HCT116 (cell line): ENCODE results near the gene SIPA1L3. TPM values are rescaled to one million over a fixed set of nuclear protein-coding genes. Genes with fewer than 3 reads are reported as not detected.

ENCODE experiments used
- SRF ChIP-seq: IDR thresholded peaks from 2 replicates; pipeline ENCODE4 v1.6.1; 2012; ENCODE audit warnings: low read depth
- total RNA-seq: library from RNA; stranded (reverse); gene quantifications from one replicate; pipeline ENCODE4 v1.2.1, GENCODE V29; 2021; ENCODE audit not compliant: unreplicated experiment
- TF ChIP-seq, protein P1 (sequence below), 3 experiments: fragments of 200-600 bp in 1 of 3; sonication (generic) in 1 of 3; IDR thresholded peaks in 2 of 3; conservative IDR thresholded peaks in 1 of 3; 2 replicates each; pipeline ENCODE4 v1.5.1; 2012 to 2017; ENCODE audit warnings: low read depth in 2 of 3, low read length in 2 of 3, antibody characterized with exemption in 1 of 3, borderline replicate concordance in 1 of 3, control low read depth in 1 of 3, mild to moderate bottlenecking in 1 of 3, mixed read lengths in 1 of 3, mixed run types in 1 of 3, moderate library complexity in 1 of 3; ENCODE audit not compliant: insufficient read depth in 1 of 3
- TF ChIP-seq, protein P2 (sequence below): IDR thresholded peaks from 2 replicates; pipeline ENCODE4 v1.6.1; 2011; ENCODE audit warnings: mild to moderate bottlenecking, low read length, moderate library complexity; ENCODE audit not compliant: insufficient replicate concordance; ENCODE audit errors: extremely low read depth
- TF ChIP-seq, protein P3 (sequence below): IDR thresholded peaks from 2 replicates; pipeline ENCODE4 v1.6.1; 2012; ENCODE audit warnings: low read depth
- TF ChIP-seq, protein P4 (sequence below): IDR thresholded peaks from 2 replicates; pipeline ENCODE4 v1.6.1; 2012

The SIPA1L3 gene
- total RNA-seq, 1 experiment from 2014 or later: 41.8 TPM

DNA sequence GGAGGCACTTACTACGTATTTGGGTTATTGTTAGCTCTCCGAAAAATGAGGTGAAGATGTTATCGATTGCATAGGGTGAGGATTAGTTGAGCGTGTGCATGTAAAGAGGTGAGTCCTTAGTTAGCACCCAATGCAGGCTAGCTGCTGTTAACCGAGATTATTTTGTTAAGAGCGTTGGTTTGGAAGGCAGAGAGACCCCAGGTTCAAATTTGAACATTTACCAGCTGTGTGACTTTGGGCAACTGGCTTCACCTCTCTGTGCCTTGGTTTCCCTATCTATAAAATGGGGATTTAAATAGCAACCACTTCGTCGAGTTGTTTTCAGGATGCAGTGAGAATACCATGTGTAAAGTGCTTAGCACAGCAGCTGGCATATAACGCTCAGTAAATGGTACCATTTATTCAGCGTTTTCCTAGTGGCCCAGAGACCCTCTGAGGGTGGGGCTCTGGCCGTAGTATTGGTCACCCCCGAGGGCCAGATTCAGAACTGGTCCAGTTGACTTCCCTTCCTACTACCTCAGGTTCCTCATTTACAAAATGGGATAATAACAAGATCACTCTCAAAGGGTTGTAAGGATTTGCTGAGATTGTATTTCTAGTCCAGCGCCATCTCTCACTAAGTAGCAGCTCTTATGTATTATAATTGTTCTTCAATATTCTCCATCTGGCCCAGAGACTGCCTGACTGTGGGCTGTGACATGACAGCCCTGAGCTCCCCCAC lies 887 bp downstream of the SIPA1L3 start (continued):
- TF ChIP-seq, protein P1, sequence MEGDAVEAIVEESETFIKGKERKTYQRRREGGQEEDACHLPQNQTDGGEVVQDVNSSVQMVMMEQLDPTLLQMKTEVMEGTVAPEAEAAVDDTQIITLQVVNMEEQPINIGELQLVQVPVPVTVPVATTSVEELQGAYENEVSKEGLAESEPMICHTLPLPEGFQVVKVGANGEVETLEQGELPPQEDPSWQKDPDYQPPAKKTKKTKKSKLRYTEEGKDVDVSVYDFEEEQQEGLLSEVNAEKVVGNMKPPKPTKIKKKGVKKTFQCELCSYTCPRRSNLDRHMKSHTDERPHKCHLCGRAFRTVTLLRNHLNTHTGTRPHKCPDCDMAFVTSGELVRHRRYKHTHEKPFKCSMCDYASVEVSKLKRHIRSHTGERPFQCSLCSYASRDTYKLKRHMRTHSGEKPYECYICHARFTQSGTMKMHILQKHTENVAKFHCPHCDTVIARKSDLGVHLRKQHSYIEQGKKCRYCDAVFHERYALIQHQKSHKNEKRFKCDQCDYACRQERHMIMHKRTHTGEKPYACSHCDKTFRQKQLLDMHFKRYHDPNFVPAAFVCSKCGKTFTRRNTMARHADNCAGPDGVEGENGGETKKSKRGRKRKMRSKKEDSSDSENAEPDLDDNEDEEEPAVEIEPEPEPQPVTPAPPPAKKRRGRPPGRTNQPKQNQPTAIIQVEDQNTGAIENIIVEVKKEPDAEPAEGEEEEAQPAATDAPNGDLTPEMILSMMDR (IDR thresholded peaks at IDR 0.05 in 2 of 3, conservative IDR thresholded peaks at IDR 0.05 in 1 of 3; ENCODE audit: borderline replicate concordance in 1 of 3, insufficient read depth in 1 of 3, low read depth in 2 of 3, low read length in 2 of 3): no peak
- TF ChIP-seq, protein P2, sequence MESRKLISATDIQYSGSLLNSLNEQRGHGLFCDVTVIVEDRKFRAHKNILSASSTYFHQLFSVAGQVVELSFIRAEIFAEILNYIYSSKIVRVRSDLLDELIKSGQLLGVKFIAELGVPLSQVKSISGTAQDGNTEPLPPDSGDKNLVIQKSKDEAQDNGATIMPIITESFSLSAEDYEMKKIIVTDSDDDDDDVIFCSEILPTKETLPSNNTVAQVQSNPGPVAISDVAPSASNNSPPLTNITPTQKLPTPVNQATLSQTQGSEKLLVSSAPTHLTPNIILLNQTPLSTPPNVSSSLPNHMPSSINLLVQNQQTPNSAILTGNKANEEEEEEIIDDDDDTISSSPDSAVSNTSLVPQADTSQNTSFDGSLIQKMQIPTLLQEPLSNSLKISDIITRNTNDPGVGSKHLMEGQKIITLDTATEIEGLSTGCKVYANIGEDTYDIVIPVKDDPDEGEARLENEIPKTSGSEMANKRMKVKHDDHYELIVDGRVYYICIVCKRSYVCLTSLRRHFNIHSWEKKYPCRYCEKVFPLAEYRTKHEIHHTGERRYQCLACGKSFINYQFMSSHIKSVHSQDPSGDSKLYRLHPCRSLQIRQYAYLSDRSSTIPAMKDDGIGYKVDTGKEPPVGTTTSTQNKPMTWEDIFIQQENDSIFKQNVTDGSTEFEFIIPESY: no peak
- TF ChIP-seq SRF: no peak
- TF ChIP-seq, protein P3, sequence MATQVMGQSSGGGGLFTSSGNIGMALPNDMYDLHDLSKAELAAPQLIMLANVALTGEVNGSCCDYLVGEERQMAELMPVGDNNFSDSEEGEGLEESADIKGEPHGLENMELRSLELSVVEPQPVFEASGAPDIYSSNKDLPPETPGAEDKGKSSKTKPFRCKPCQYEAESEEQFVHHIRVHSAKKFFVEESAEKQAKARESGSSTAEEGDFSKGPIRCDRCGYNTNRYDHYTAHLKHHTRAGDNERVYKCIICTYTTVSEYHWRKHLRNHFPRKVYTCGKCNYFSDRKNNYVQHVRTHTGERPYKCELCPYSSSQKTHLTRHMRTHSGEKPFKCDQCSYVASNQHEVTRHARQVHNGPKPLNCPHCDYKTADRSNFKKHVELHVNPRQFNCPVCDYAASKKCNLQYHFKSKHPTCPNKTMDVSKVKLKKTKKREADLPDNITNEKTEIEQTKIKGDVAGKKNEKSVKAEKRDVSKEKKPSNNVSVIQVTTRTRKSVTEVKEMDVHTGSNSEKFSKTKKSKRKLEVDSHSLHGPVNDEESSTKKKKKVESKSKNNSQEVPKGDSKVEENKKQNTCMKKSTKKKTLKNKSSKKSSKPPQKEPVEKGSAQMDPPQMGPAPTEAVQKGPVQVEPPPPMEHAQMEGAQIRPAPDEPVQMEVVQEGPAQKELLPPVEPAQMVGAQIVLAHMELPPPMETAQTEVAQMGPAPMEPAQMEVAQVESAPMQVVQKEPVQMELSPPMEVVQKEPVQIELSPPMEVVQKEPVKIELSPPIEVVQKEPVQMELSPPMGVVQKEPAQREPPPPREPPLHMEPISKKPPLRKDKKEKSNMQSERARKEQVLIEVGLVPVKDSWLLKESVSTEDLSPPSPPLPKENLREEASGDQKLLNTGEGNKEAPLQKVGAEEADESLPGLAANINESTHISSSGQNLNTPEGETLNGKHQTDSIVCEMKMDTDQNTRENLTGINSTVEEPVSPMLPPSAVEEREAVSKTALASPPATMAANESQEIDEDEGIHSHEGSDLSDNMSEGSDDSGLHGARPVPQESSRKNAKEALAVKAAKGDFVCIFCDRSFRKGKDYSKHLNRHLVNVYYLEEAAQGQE: no peak
- TF ChIP-seq, protein P4, sequence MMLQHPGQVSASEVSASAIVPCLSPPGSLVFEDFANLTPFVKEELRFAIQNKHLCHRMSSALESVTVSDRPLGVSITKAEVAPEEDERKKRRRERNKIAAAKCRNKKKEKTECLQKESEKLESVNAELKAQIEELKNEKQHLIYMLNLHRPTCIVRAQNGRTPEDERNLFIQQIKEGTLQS: no peak
